HEK293 (cell line): ENCODE data around the gene PTPN3.

ENCODE experiments used
- CTCF ChIA-PET: fragments of 350-600 bp; formaldehyde crosslinking; extraction: SDS; loops from one replicate; lab custom pipeline; 2021; ENCODE audit warnings: antibody characterized with exemption; lab: Yijun Ruan, JAX
- POLR2A ChIA-PET: fragments of 300-600 bp; formaldehyde crosslinking; extraction: SDS; loops from one replicate; lab custom pipeline; 2020; ENCODE audit warnings: antibody characterized with exemption, inconsistent platforms; lab: Yijun Ruan, JAX
- H3K27ac ChIP-seq: fragments of 200-500 bp; sonication (Bioruptor generic); 2 replicates; pipeline ENCODE4 v1.5.1; 2014; ENCODE audit warnings: low read depth, low read length, control low read depth, inconsistent platforms; ENCODE audit errors: extremely low read depth
- H3K36me3 ChIP-seq, 2 experiments: fragments of 200-500 bp in 1 of 2; sonication (Bioruptor generic) in 1 of 2; 1 replicate in 1 of 2; 2 replicates in 1 of 2; pipeline ENCODE4 v1.5.1; 2014 to 2017; ENCODE audit warnings: inconsistent platforms in 2 of 2, low read length in 2 of 2; ENCODE audit not compliant: control insufficient read depth in 2 of 2, insufficient read depth in 1 of 2
- H3K4me1 ChIP-seq: fragments of 200-500 bp; sonication (Bioruptor generic); 2 replicates; pipeline ENCODE4 v1.5.1; 2014; ENCODE audit warnings: mild to moderate bottlenecking, low read length, inconsistent platforms; ENCODE audit not compliant: control insufficient read depth, insufficient read depth
- H3K4me3 ChIP-seq: 2 replicates; pipeline ENCODE4 v1.5.1; 2011; ENCODE audit warnings: low read depth, mild to moderate bottlenecking, control low read depth, low read length, moderate library complexity
- H3K9me3 ChIP-seq: fragments of 200-500 bp; sonication (Bioruptor generic); 2 replicates; pipeline ENCODE4 v1.5.1; 2014; ENCODE audit warnings: low read depth, low read length, inconsistent platforms; ENCODE audit not compliant: control insufficient read depth, insufficient read depth
- HIC1 ChIP-seq: fragments of 450-650 bp; formaldehyde crosslinking; IDR thresholded peaks from 2 replicates; pipeline ENCODE4 v1.5.1; 2016; ENCODE audit warnings: missing biosample characterization, missing genetic modification characterization
- PRDM4 ChIP-seq: fragments of 450-650 bp; formaldehyde crosslinking; IDR thresholded peaks from 2 replicates; pipeline ENCODE4 v1.5.1; 2017; ENCODE audit warnings: missing biosample characterization, missing genetic modification characterization
- TCF7L2 ChIP-seq: IDR thresholded peaks from 2 replicates; pipeline ENCODE4 v1.6.1; 2011; ENCODE audit warnings: low read depth, mild to moderate bottlenecking, inconsistent platforms, low read length, moderate library complexity, borderline replicate concordance
- ZFP41 ChIP-seq: fragments of 450-650 bp; formaldehyde crosslinking; IDR thresholded peaks from 2 replicates; pipeline ENCODE4 v1.5.1; 2016; ENCODE audit warnings: missing biosample characterization, missing genetic modification characterization, borderline replicate concordance
- ZNF2 ChIP-seq: fragments of 450-650 bp; formaldehyde crosslinking; IDR thresholded peaks from 2 replicates; pipeline ENCODE4 v1.5.1; 2016; ENCODE audit warnings: missing biosample characterization, missing genetic modification characterization
- ZNF202 ChIP-seq: fragments of 450-650 bp; formaldehyde crosslinking; IDR thresholded peaks from 2 replicates; pipeline ENCODE4 v1.5.1; 2016; ENCODE audit warnings: missing biosample characterization, missing genetic modification characterization, borderline replicate concordance
- ZNF221 ChIP-seq: fragments of 450-650 bp; formaldehyde crosslinking; IDR thresholded peaks from 2 replicates; pipeline ENCODE4 v1.5.1; 2017; ENCODE audit warnings: missing biosample characterization, missing genetic modification characterization, borderline replicate concordance
- ZNF362 ChIP-seq: fragments of 450-650 bp; formaldehyde crosslinking; IDR thresholded peaks from 2 replicates; pipeline ENCODE4 v1.5.1; 2016; ENCODE audit warnings: missing biosample characterization, missing genetic modification characterization
- ZNF394 ChIP-seq: fragments of 450-650 bp; formaldehyde crosslinking; IDR thresholded peaks from 2 replicates; pipeline ENCODE4 v1.5.1; 2016; ENCODE audit warnings: missing biosample characterization, missing genetic modification characterization, mild to moderate bottlenecking, moderate library complexity, borderline replicate concordance
- ZNF510 ChIP-seq: fragments of 450-650 bp; formaldehyde crosslinking; IDR thresholded peaks from 2 replicates; pipeline ENCODE4 v1.5.1; 2018; ENCODE audit warnings: mild to moderate bottlenecking, missing genetic modification characterization, missing biosample characterization; ENCODE audit not compliant: insufficient replicate concordance
- ZNF513 ChIP-seq: fragments of 450-650 bp; IDR thresholded peaks from 2 replicates; pipeline ENCODE4 v1.5.1; 2018; ENCODE audit warnings: missing biosample characterization, missing genetic modification characterization
- ZNF560 ChIP-seq: fragments of 450-650 bp; formaldehyde crosslinking; IDR thresholded peaks from 2 replicates; pipeline ENCODE4 v1.5.1; 2017; ENCODE audit warnings: missing biosample characterization, missing genetic modification characterization, borderline replicate concordance
- ZNF596 ChIP-seq: fragments of 450-650 bp; IDR thresholded peaks from 2 replicates; pipeline ENCODE4 v1.5.0; 2018; ENCODE audit warnings: missing biosample characterization, mild to moderate bottlenecking, missing genetic modification characterization, moderate library complexity
- ZNF645 ChIP-seq: fragments of 450-650 bp; formaldehyde crosslinking; IDR thresholded peaks from 2 replicates; pipeline ENCODE4; 2016; ENCODE audit warnings: missing biosample characterization, missing genetic modification characterization
- ZNF654 ChIP-seq: fragments of 450-650 bp; formaldehyde crosslinking; IDR thresholded peaks from 2 replicates; pipeline ENCODE4 v1.5.1; 2016; ENCODE audit warnings: low read depth, missing biosample characterization, missing genetic modification characterization
- ZNF785 ChIP-seq: fragments of 450-650 bp; formaldehyde crosslinking; IDR thresholded peaks from 2 replicates; pipeline ENCODE4 v1.5.1; 2016; ENCODE audit warnings: missing biosample characterization, missing genetic modification characterization
- ZNF791 ChIP-seq: fragments of 450-650 bp; formaldehyde crosslinking; IDR thresholded peaks from 2 replicates; pipeline ENCODE4 v1.5.1; 2016; ENCODE audit warnings: missing biosample characterization, missing genetic modification characterization
- ZNF792 ChIP-seq: fragments of 450-650 bp; formaldehyde crosslinking; IDR thresholded peaks from 2 replicates; pipeline ENCODE4 v1.5.1; 2016; ENCODE audit warnings: missing biosample characterization, missing genetic modification characterization
- ZNF843 ChIP-seq: fragments of 450-650 bp; formaldehyde crosslinking; IDR thresholded peaks from 2 replicates; pipeline ENCODE4 v1.5.1; 2016; ENCODE audit warnings: missing biosample characterization, missing genetic modification characterization

PTPN3 gene

DNA sequence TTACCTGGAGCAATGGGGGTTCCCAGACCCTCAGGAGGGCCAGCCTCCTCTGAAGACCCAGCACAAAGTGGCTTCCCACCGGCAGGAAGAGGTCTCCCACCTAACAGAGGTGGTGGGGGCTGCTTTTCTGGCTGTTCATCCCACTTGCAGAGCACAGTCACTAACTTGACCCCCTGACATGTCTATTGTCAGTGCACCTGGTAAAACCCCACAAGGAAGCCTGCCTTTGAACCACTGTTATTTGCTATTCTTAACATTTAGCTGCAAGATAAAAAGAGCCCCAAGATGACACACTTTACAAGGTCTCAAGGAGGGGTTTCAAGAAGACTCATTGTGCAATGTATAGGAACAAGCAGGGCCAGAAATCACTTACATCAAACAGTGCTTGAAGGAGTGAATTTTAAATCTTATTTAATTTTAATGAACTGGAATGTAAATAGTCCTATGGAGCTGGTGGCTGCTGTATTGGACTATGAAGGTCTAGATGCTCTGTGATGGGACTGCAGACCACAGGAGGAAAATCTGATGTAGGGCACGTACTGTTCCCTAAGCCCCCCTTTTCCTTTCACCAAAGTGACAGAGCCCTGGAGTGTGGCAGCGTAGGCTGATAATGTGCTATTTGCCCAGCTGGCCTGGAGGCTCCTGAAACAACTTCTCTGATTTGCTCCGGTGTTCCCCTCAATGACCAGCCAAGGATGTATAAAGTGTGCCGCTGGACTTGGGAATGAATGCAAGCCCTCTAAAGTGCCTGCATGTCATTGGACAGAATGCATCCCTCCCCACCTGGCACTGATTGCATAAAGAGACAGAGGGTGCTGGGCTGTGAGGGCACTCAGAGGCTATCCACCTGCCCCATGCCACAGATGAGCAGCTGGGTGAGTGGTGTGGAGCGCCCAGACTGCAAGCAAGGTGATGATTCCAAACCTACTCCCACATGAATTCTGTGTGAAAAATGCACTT lies 80.2 kb downstream of the PTPN3 start:
- CTCF ChIA-PET, result interaction anchor here (0.7 to 0.9 kb wide), 3 partner anchors 9 to 216 kb away, joined by 3 read pairs; no protein-coding TSS in a partner anchor
- H3K27ac ChIP-seq, result no peak overlapping the region
- no peak for TF ChIP-seq ZNF843 (tag by site-specific recombination)
- TF ChIP-seq ZNF560 (tag by site-specific recombination), result no peak
- no peak for TF ChIP-seq ZNF645 (tag by site-specific recombination)
- no peak for TF ChIP-seq ZNF791 (tag by site-specific recombination)
- TF ChIP-seq, all 188 proteins: peak for 0
- H3K4me3 ChIP-seq, result no peak overlapping the region
- no peaks in the 10 kb centered on the region for H3K4me1 ChIP-seq
- peaks cover 0 to 54% of the 10 kb centered on the region in 2 experiments; a peak in 1 of 3 replicates for H3K36me3 ChIP-seq
- POLR2A ChIA-PET, result no interaction called here
- H3K9me3 ChIP-seq, result no peaks in the 10 kb centered on the region

DNA sequence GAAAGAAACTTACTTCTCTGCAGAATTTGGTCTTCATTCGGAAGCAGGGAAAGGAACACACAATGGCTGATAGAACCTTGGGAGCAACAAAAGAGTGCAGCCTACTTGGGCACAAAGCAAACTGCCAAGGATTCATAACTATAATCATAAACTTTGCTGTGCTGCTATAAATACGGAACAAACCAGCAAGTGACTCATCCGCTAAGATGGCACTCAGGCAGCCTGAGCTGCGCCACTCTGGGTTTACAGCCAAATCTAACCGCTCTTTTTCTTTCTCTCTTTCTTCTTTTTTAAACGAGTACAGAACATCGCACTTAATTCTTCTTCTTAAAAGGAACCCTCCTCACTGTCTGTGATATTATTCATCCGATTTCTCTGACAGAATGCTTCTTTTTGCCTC lies 81.1 kb downstream of the PTPN3 start:
- H3K36me3 ChIP-seq, result peaks cover 0 to 54% of the 10 kb centered on the region in 2 experiments; a peak in 2 of 3 replicates
- POLR2A ChIA-PET, result no interaction called here
- TF ChIP-seq TCF7L2 (no peak), ZNF792 (no peak), ZNF2 (tag by site-specific recombination) (no peak), ZNF785 (tag by site-specific recombination) (no peak), ZFP41 (tag by site-specific recombination) (no peak), ZNF513 (no peak), ZNF654 (no peak), PRDM4 (tag by site-specific recombination) (no peak), ZNF510 (tag by site-specific recombination) (no peak), ZNF394 (no peak), ZNF362 (tag by site-specific recombination) (no peak), ZNF221 (tag by site-specific recombination) (no peak), ZNF202 (tag by site-specific recombination) (no peak), HIC1 (tag by site-specific recombination) (no peak), ZNF596 (tag by site-specific recombination) (no peak)
- TF ChIP-seq, all 188 proteins: peak for 0
- Histone ChIP-seq H3K4me3 (no peak overlapping the region), H3K9me3 (no peaks in the 10 kb centered on the region), H3K27ac (no peak overlapping the region), H3K4me1 (no peaks in the 10 kb centered on the region)
- CTCF ChIA-PET, result interaction anchor here (0.9 kb wide), 2 partner anchors 22 to 215 kb away, joined by 3 to 4 read pairs; no protein-coding TSS in a partner anchor
